ENCODE measurements around the gene PYDC1. TPM values are rescaled to one million over a fixed set of nuclear protein-coding genes. Genes with fewer than 3 reads are reported as not detected.

Gene PYDC1
- total RNA-seq, 1 experiment from 2014 or later = not detected

DNA sequence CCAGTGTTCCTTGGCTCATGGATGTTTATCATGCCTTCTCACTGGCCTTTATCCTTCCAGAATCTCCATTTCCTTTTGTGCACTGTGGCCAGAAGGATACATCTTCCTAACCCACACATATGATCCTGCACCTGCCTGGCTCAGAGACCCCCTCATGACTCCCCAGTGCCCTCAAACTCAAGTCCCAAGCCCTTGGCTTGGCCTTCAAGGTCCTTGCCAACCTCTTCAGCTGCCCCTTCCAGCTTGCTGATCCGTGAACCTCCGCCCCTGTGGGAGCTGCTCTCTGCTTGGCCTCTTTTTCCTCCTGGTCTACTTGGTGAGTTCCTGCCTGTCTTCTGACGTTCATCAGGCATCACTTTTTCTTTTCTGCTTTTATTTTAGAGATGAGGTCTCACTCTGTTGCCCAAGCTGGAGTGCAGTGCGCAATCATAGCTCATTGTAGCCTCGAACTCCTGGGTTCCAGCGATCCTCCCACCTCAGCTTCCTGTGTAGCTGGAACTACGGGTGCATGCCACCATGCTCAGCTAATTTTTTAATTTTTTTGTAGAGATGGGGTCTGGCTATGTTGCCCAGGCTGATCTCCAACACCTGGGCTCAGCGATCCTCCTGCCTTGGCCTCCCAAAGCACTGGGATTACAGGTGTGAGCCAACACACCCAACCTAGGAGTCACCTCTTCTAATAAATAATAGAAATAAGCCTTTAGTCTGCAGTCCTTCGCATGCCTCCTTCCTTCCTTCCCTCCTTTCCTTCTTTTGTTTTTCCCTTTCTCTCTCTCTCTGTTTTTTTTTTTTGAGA is 11.9 kb downstream of the PYDC1 start:
- H3K27me3 Mint-ChIP-seq (ENCODE audit: unreplicated experiment) = peaks cover 39% of the 10 kb centered on the region
- H3K4me1 Mint-ChIP-seq (ENCODE audit: low read depth, unreplicated experiment) = peaks cover 13% of the 10 kb centered on the region
- intact Hi-C loops (cut with micrococcal nuclease; ENCODE audit: unreplicated experiment) = loop anchor here (5.0 kb wide), 2 partner anchors 127 to 237 kb away; partner anchors contain the start of gene ZNF843
- H3K9me3 Mint-ChIP-seq (ENCODE audit: low read depth, unreplicated experiment) = no peaks in the 10 kb centered on the region
- no TSS peak for BruUV-seq (replicated peaks)
- no peak for DNase-seq
- peaks cover 35% of the 10 kb centered on the region for H3K36me3 Mint-ChIP-seq (ENCODE audit: insufficient read depth, unreplicated experiment)
- H3K27ac Mint-ChIP-seq (ENCODE audit: unreplicated experiment) = no peak overlapping the region
- H3K4me3 Mint-ChIP-seq (ENCODE audit: low read depth, unreplicated experiment) = no peak overlapping the region
- CTCF ChIA-PET = interaction anchor here (0.7 kb wide), 2 partner anchors 25 to 70 kb away, joined by 5 read pairs; partner anchors contain the start of genes FUS and PRSS8
- TF ChIP-seq, protein P1, sequence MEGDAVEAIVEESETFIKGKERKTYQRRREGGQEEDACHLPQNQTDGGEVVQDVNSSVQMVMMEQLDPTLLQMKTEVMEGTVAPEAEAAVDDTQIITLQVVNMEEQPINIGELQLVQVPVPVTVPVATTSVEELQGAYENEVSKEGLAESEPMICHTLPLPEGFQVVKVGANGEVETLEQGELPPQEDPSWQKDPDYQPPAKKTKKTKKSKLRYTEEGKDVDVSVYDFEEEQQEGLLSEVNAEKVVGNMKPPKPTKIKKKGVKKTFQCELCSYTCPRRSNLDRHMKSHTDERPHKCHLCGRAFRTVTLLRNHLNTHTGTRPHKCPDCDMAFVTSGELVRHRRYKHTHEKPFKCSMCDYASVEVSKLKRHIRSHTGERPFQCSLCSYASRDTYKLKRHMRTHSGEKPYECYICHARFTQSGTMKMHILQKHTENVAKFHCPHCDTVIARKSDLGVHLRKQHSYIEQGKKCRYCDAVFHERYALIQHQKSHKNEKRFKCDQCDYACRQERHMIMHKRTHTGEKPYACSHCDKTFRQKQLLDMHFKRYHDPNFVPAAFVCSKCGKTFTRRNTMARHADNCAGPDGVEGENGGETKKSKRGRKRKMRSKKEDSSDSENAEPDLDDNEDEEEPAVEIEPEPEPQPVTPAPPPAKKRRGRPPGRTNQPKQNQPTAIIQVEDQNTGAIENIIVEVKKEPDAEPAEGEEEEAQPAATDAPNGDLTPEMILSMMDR (IDR thresholded peaks at IDR 0.05; ENCODE audit: unreplicated experiment) = no peak

DNA sequence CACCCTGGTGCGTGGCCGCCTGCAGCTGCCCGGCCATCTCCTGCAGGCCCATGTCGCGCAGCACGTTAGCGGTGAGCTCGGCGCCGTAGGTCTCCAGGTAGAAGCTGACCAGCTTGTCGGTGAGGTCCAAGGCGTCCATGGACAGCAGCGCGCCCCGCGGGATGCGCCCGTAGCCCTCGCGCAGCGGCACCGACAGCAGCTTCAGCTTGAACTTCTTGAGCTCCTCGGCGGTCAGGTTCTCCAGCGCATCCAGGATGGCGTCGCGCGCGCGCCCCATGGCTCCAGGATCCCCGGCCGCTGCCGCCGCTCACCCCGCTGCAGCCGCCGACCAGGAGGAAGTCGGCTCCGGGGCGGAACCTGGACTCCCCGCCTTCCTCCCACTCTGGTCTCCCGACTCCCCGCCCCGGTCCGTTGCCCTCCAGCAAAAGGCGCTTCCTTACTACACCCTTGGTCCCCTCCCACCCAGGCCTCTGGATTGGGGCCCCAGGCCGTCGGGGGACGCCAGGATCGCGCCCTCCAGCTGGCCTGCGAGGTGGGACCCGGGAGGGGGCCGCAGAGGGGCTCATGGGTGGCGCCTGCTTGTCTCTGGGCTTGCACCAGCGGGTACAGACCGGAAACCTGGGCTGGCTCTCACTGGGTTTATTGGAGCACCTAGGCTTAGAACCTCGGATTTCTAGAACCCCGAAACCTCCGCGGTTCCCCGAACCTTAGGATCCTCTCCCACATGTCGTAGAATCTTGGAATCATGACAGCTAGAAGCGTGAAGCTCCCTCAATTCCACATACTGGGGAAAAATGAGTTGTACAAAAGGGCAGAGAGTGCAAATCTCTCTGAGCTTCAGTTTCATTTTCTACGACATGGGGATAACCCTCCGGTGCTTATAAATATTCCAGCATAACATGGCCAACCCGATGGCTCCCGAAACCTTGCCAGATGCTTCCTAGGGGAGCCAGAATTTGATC is 14.2 kb downstream of the PYDC1 start, which contains the start of gene PYCARD:
Gene PYCARD (minus strand): TSS at position 347 of the 962 bp plus-strand sequence. CDS start 70 bp downstream, at position 277.
- CTCF ChIA-PET = interaction anchor here (0.6 to 1.4 kb wide), 8 partner anchors 15 to 256 kb away, joined by 3 to 6 read pairs (median 3); no protein-coding TSS in a partner anchor
- no peaks in the 10 kb centered on the region for H3K9me3 Mint-ChIP-seq (ENCODE audit: low read depth, unreplicated experiment)
- no TSS peak for BruUV-seq (replicated peaks)
- H3K27me3 Mint-ChIP-seq (ENCODE audit: unreplicated experiment) = peaks cover 39% of the 10 kb centered on the region
- TF ChIP-seq, protein P1 (IDR thresholded peaks at IDR 0.05; ENCODE audit: unreplicated experiment) = no peak
- H3K4me1 Mint-ChIP-seq (ENCODE audit: low read depth, unreplicated experiment) = peaks cover 26% of the 10 kb centered on the region
- H3K27ac Mint-ChIP-seq (ENCODE audit: unreplicated experiment) = peak within 1 kb of the TSS; percentile 54
- H3K36me3 Mint-ChIP-seq (ENCODE audit: insufficient read depth, unreplicated experiment) = peaks cover 55% of the 10 kb centered on the region
- intact Hi-C loops (cut with micrococcal nuclease; ENCODE audit: unreplicated experiment) = loop anchor here (5.0 kb wide), 2 partner anchors 130 to 240 kb away; partner anchors contain the start of gene ZNF843
- H3K4me3 Mint-ChIP-seq (ENCODE audit: low read depth, unreplicated experiment) = peak within 1 kb of the TSS; percentile 84
- DNase-seq = peak; percentile 56

DNA sequence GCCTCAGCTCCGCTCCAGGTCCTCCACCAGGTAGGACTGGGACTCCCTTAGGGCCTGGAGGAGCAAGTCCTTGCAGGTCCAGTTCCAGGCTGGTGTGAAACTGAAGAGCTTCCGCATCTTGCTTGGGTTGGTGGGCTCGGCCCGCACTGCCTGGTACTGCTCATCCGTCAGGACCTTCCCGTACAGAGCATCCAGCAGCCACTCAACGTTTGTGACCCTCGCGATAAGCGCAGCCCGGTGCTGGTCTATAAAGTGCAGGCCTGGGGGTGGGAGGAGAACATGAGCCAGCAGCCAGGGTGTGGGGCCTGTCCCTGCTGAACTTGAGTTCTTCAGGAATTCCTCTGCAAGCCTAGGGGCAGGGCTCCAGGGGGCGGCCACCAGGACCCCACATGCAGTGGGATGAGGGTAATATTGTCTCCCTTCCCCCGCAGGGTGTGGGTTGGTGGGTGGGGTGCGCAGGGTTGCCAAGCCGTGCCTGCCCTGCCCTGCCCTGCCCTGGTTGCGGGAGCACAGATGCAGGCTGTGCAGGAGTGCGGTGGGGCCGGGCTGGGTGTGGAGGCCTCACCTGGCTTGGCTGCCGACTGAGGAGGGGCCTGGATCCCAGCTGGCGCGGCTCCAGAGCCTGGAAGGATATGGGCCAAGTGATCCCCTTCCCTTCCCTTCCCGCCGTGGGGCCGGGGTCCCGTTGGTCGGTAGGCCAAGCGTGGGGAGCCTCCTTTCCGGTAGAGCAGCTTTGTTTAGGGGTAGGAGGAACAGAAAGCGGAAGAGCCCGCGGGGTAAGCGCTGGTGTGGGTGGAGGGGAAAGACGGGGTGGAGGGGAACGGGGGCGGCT is 15.1 kb downstream of the PYDC1 start:
- peaks cover 35% of the 10 kb centered on the region for H3K27me3 Mint-ChIP-seq (ENCODE audit: unreplicated experiment)
- CTCF ChIA-PET = interaction anchor here (0.6 to 1.4 kb wide), 8 partner anchors 14 to 256 kb away, joined by 3 to 6 read pairs (median 3); partner anchors contain the start of gene HSD3B7
- H3K4me1 Mint-ChIP-seq (ENCODE audit: low read depth, unreplicated experiment) = peaks cover 26% of the 10 kb centered on the region
- peak; percentile 51 for DNase-seq
- peaks cover 58% of the 10 kb centered on the region for H3K36me3 Mint-ChIP-seq (ENCODE audit: insufficient read depth, unreplicated experiment)
- TSS peak; percentile 77 for BruUV-seq (replicated peaks)
- TF ChIP-seq, protein P1 (IDR thresholded peaks at IDR 0.05; ENCODE audit: unreplicated experiment) = no peak
- peak overlapping the region; percentile 54 for H3K27ac Mint-ChIP-seq (ENCODE audit: unreplicated experiment)
- no peaks in the 10 kb centered on the region for H3K9me3 Mint-ChIP-seq (ENCODE audit: low read depth, unreplicated experiment)
- H3K4me3 Mint-ChIP-seq (ENCODE audit: low read depth, unreplicated experiment) = peak overlapping the region; percentile 84
- intact Hi-C loops (cut with micrococcal nuclease; ENCODE audit: unreplicated experiment) = loop anchor here (5.0 kb wide), 2 partner anchors 131 to 241 kb away; partner anchors contain the start of gene ZNF843
